Measurements from ENCODE around the gene RBSN.

DNA sequence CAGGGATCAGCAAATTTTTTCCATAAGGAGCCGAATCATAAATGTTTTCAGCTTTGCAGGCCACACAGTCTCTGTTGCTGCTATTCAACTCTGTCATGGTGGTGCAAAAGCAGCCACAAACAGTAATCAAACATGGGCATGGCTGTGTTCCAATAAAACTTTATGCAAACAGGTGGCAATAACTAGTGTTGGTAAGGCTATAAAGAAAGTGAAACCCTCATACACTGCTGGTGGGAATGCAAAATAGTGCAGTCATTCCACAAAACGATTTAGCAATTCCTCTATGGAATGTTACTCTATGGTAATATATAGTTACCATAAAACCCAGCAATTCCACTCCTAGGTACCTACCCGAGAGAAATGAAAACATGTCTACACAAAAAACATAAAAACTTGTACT is 19.9 kb downstream of the RBSN start:
- TF ChIP-seq, protein P1, sequence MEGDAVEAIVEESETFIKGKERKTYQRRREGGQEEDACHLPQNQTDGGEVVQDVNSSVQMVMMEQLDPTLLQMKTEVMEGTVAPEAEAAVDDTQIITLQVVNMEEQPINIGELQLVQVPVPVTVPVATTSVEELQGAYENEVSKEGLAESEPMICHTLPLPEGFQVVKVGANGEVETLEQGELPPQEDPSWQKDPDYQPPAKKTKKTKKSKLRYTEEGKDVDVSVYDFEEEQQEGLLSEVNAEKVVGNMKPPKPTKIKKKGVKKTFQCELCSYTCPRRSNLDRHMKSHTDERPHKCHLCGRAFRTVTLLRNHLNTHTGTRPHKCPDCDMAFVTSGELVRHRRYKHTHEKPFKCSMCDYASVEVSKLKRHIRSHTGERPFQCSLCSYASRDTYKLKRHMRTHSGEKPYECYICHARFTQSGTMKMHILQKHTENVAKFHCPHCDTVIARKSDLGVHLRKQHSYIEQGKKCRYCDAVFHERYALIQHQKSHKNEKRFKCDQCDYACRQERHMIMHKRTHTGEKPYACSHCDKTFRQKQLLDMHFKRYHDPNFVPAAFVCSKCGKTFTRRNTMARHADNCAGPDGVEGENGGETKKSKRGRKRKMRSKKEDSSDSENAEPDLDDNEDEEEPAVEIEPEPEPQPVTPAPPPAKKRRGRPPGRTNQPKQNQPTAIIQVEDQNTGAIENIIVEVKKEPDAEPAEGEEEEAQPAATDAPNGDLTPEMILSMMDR (IDR thresholded peaks at IDR 0.05; ENCODE audit: low read depth, low read length) = no peak
- TF ChIP-seq, protein P2, sequence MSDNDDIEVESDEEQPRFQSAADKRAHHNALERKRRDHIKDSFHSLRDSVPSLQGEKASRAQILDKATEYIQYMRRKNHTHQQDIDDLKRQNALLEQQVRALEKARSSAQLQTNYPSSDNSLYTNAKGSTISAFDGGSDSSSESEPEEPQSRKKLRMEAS (IDR thresholded peaks at IDR 0.05; ENCODE audit: low read depth, low read length) = no peak
- no peak for TF ChIP-seq POLR2A (IDR thresholded peaks at IDR 0.05; ENCODE audit: extremely low read depth, insufficient read length)
